ENCODE measurements around the gene GALNT1. TPM values are rescaled to one million over a fixed set of nuclear protein-coding genes. Genes with fewer than 3 reads are reported as not detected.

Gene GALNT1
- total and polyA plus RNA-seq, 3 experiments from 2014 or later = 43.9 to 54.8 (median 46.1) TPM

- ChIA-PET CTCF (no interaction called here), POLR2A (no interaction called here)
- DNase-seq = no peak
- Histone ChIP-seq H3K4me3 (ENCODE audit: low read length) (no peak overlapping the region), H3K36me3 (ENCODE audit: insufficient read depth, low read length) (no peaks in the 10 kb centered on the region), H3K9me3 (ENCODE audit: low read length) (no peaks in the 10 kb centered on the region), H3K4me1 (ENCODE audit: insufficient read depth, low read length) (no peaks in the 10 kb centered on the region), H3K27ac (ENCODE audit: low read depth, low read length) (no peak overlapping the region), H3K27me3 (ENCODE audit: insufficient read depth, low read length, poor library complexity, severe bottlenecking) (no peaks in the 10 kb centered on the region)
- Mint-ChIP-seq H3K9me3 (peaks cover 0 to 4% (median 0%) of the 10 kb centered on the region in 5 donors), H3K4me1 (no peaks in the 10 kb centered on the region), H3K4me3 (no peak overlapping the region), H3K36me3 (no peaks in the 10 kb centered on the region), H3K27ac (no peak overlapping the region), H3K27me3 (peaks cover 15 to 17% of the 10 kb centered on the region in 2 donors)
Measured at GRCh38 chr18:35745814-35746213, 164.3 kb downstream of the GALNT1 start.

- ChIA-PET POLR2A (no interaction called here), CTCF (no interaction called here)
- DNase-seq = no peak
- H3K36me3 Mint-ChIP-seq = no peaks in the 10 kb centered on the region
- no peak overlapping the region for H3K27ac ChIP-seq (ENCODE audit: low read depth, low read length)
- H3K4me1 Mint-ChIP-seq = no peaks in the 10 kb centered on the region
- H3K4me3 ChIP-seq (ENCODE audit: low read length) = no peak overlapping the region
- H3K4me1 ChIP-seq (ENCODE audit: insufficient read depth, low read length) = no peaks in the 10 kb centered on the region
- H3K27ac Mint-ChIP-seq = no peak overlapping the region
- no peaks in the 10 kb centered on the region for H3K27me3 ChIP-seq (ENCODE audit: insufficient read depth, low read length, poor library complexity, severe bottlenecking)
- H3K9me3 Mint-ChIP-seq = peaks cover 0 to 4% (median 0%) of the 10 kb centered on the region in 5 donors
- H3K9me3 ChIP-seq (ENCODE audit: low read length) = no peaks in the 10 kb centered on the region
- no peak overlapping the region for H3K4me3 Mint-ChIP-seq
- H3K27me3 Mint-ChIP-seq = peaks cover 9 to 13% of the 10 kb centered on the region in 2 donors
- H3K36me3 ChIP-seq (ENCODE audit: insufficient read depth, low read length) = no peaks in the 10 kb centered on the region
Measured at GRCh38 chr18:35746826-35747339, 165.3 kb downstream of the GALNT1 start.

GRCh38 chr18:35747894-35748472 is 166.4 kb downstream of the GALNT1 start:
- H3K4me3 Mint-ChIP-seq = no peak overlapping the region
- H3K9me3 ChIP-seq (ENCODE audit: low read length) = no peaks in the 10 kb centered on the region
- H3K4me1 ChIP-seq (ENCODE audit: insufficient read depth, low read length) = no peaks in the 10 kb centered on the region
- POLR2A ChIA-PET = no interaction called here
- peaks cover 0 to 4% (median 0%) of the 10 kb centered on the region in 5 donors for H3K9me3 Mint-ChIP-seq
- no peaks in the 10 kb centered on the region for H3K36me3 Mint-ChIP-seq
- H3K4me3 ChIP-seq (ENCODE audit: low read length) = no peak overlapping the region
- H3K27me3 Mint-ChIP-seq = peaks cover 13 to 16% of the 10 kb centered on the region in 2 donors
- CTCF ChIA-PET = no interaction called here
- no peak for DNase-seq
- no peak overlapping the region for H3K27ac ChIP-seq (ENCODE audit: low read depth, low read length)
- no peak overlapping the region for H3K27ac Mint-ChIP-seq
- no peaks in the 10 kb centered on the region for H3K27me3 ChIP-seq (ENCODE audit: insufficient read depth, low read length, poor library complexity, severe bottlenecking)
- H3K36me3 ChIP-seq (ENCODE audit: insufficient read depth, low read length) = no peaks in the 10 kb centered on the region
- no peaks in the 10 kb centered on the region for H3K4me1 Mint-ChIP-seq

GRCh38 chr18:35749701-35750100 is 168.2 kb downstream of the GALNT1 start:
- H3K4me1 ChIP-seq (ENCODE audit: insufficient read depth, low read length) = no peaks in the 10 kb centered on the region
- H3K27me3 ChIP-seq (ENCODE audit: insufficient read depth, low read length, poor library complexity, severe bottlenecking) = no peaks in the 10 kb centered on the region
- H3K27me3 Mint-ChIP-seq = peaks cover 10 to 22% of the 10 kb centered on the region in 2 donors
- H3K4me3 ChIP-seq (ENCODE audit: low read length) = no peak overlapping the region
- no peaks in the 10 kb centered on the region for H3K36me3 ChIP-seq (ENCODE audit: insufficient read depth, low read length)
- peaks cover 0 to 4% (median 0%) of the 10 kb centered on the region in 5 donors for H3K9me3 Mint-ChIP-seq
- POLR2A ChIA-PET = no interaction called here
- H3K4me1 Mint-ChIP-seq = no peaks in the 10 kb centered on the region
- H3K9me3 ChIP-seq (ENCODE audit: low read length) = no peaks in the 10 kb centered on the region
- no peak overlapping the region for H3K27ac ChIP-seq (ENCODE audit: low read depth, low read length)
- DNase-seq = no peak
- no peak overlapping the region for H3K27ac Mint-ChIP-seq
- CTCF ChIA-PET = no interaction called here
- no peak overlapping the region for H3K4me3 Mint-ChIP-seq
- no peaks in the 10 kb centered on the region for H3K36me3 Mint-ChIP-seq

GRCh38 chr18:35750929-35751328 is 169.4 kb downstream of the GALNT1 start:
- Histone ChIP-seq H3K36me3 (ENCODE audit: insufficient read depth, low read length) (no peaks in the 10 kb centered on the region), H3K4me3 (ENCODE audit: low read length) (no peak overlapping the region), H3K27me3 (ENCODE audit: insufficient read depth, low read length, poor library complexity, severe bottlenecking) (no peaks in the 10 kb centered on the region), H3K27ac (ENCODE audit: low read depth, low read length) (no peak overlapping the region), H3K4me1 (ENCODE audit: insufficient read depth, low read length) (no peaks in the 10 kb centered on the region), H3K9me3 (ENCODE audit: low read length) (no peaks in the 10 kb centered on the region)
- Mint-ChIP-seq H3K9me3 (no peaks in the 10 kb centered on the region), H3K4me3 (no peak overlapping the region), H3K36me3 (no peaks in the 10 kb centered on the region), H3K4me1 (no peaks in the 10 kb centered on the region), H3K27me3 (peaks cover 9 to 32% of the 10 kb centered on the region in 2 donors), H3K27ac (no peak overlapping the region)
- DNase-seq = no peak
- CTCF ChIA-PET = no interaction called here
- POLR2A ChIA-PET = no interaction called here

GRCh38 chr18:35753306-35753910 is 171.9 kb downstream of the GALNT1 start:
- H3K4me3 Mint-ChIP-seq = no peak overlapping the region
- H3K9me3 Mint-ChIP-seq = peaks cover 0 to 7% (median 5%) of the 10 kb centered on the region in 5 donors

GRCh38 chr18:35754464-35754863 is 172.9 kb downstream of the GALNT1 start:
- Mint-ChIP-seq H3K27ac (no peak overlapping the region), H3K36me3 (no peaks in the 10 kb centered on the region), H3K4me3 (no peak overlapping the region), H3K9me3 (peaks cover 0 to 10% (median 5%) of the 10 kb centered on the region in 5 donors), H3K4me1 (no peaks in the 10 kb centered on the region), H3K27me3 (peaks cover 16 to 47% of the 10 kb centered on the region in 2 donors)
- CTCF ChIA-PET = interaction anchor here (1.3 kb wide), 1 partner anchor 530 kb away, joined by 5 read pairs; no protein-coding TSS in a partner anchor
- Histone ChIP-seq H3K4me1 (ENCODE audit: insufficient read depth, low read length) (no peaks in the 10 kb centered on the region), H3K9me3 (ENCODE audit: low read length) (no peaks in the 10 kb centered on the region), H3K27me3 (ENCODE audit: insufficient read depth, low read length, poor library complexity, severe bottlenecking) (no peaks in the 10 kb centered on the region), H3K4me3 (ENCODE audit: low read length) (no peak overlapping the region), H3K27ac (ENCODE audit: low read depth, low read length) (no peak overlapping the region), H3K36me3 (ENCODE audit: insufficient read depth, low read length) (no peaks in the 10 kb centered on the region)
- POLR2A ChIA-PET = no interaction called here
- DNase-seq = no peak

More at GRCh38 chr18:35753306-35753910, 171.9 kb downstream of the GALNT1 start:
- Mint-ChIP-seq H3K36me3 (no peaks in the 10 kb centered on the region), H3K4me1 (no peaks in the 10 kb centered on the region), H3K27me3 (peaks cover 16 to 41% of the 10 kb centered on the region in 2 donors), H3K27ac (no peak overlapping the region)
- H3K9me3 ChIP-seq (ENCODE audit: low read length) = no peaks in the 10 kb centered on the region
- no peaks in the 10 kb centered on the region for H3K27me3 ChIP-seq (ENCODE audit: insufficient read depth, low read length, poor library complexity, severe bottlenecking)
- ChIA-PET POLR2A (no interaction called here), CTCF (no interaction called here)
- H3K4me1 ChIP-seq (ENCODE audit: insufficient read depth, low read length) = no peaks in the 10 kb centered on the region
- H3K36me3 ChIP-seq (ENCODE audit: insufficient read depth, low read length) = no peaks in the 10 kb centered on the region
- no peak overlapping the region for H3K27ac ChIP-seq (ENCODE audit: low read depth, low read length)
- H3K4me3 ChIP-seq (ENCODE audit: low read length) = no peak overlapping the region
- DNase-seq = no peak

- no peaks in the 10 kb centered on the region for H3K27me3 ChIP-seq (ENCODE audit: insufficient read depth, low read length, poor library complexity, severe bottlenecking)
- H3K4me1 ChIP-seq (ENCODE audit: insufficient read depth, low read length) = no peaks in the 10 kb centered on the region
- peaks cover 20 to 50% of the 10 kb centered on the region in 2 donors for H3K27me3 Mint-ChIP-seq
- H3K27ac ChIP-seq (ENCODE audit: low read depth, low read length) = no peak overlapping the region
- no peaks in the 10 kb centered on the region for H3K36me3 Mint-ChIP-seq
- H3K4me3 ChIP-seq (ENCODE audit: low read length) = no peak overlapping the region
- CTCF ChIA-PET = interaction anchor here (1.9 kb wide), 1 partner anchor 529 kb away, joined by 11 read pairs; no protein-coding TSS in a partner anchor
- H3K4me1 Mint-ChIP-seq = no peaks in the 10 kb centered on the region
- no peaks in the 10 kb centered on the region for H3K36me3 ChIP-seq (ENCODE audit: insufficient read depth, low read length)
- POLR2A ChIA-PET = no interaction called here
- H3K9me3 ChIP-seq (ENCODE audit: low read length) = no peaks in the 10 kb centered on the region
- H3K4me3 Mint-ChIP-seq = no peak overlapping the region
- H3K27ac Mint-ChIP-seq = no peak overlapping the region
- no peak for DNase-seq
- peaks cover 0 to 10% (median 5%) of the 10 kb centered on the region in 5 donors for H3K9me3 Mint-ChIP-seq
Measured at GRCh38 chr18:35755369-35755768, 173.8 kb downstream of the GALNT1 start.
